Upper lobe of left lung (tissue), 4 donors: ENCODE results near the gene TBP.

Experiments used
- CTCF ChIP-seq, 6 experiments: fragments of 450-650 bp in 4 of 6; fragments of 200-600 bp in 2 of 6; sonication (generic) in 2 of 6; IDR thresholded peaks; one replicate each; pipeline ENCODE4 v1.5.1; 2016 to 2019; ENCODE audit warnings: antibody characterized with exemption in 6 of 6
- EP300 ChIP-seq, 4 donors: sonication (generic); formaldehyde crosslinking; IDR thresholded peaks; one replicate each; pipeline ENCODE4 v1.5.1; 2017; ENCODE audit warnings: antibody characterized with exemption in 4 of 4, control low read depth in 2 of 4
- POLR2A ChIP-seq, 4 donors: fragments of 450-650 bp; IDR thresholded peaks; one replicate each; pipeline ENCODE4 v1.5.1; 2016 to 2017; ENCODE audit warnings: antibody characterized with exemption in 4 of 4, mild to moderate bottlenecking in 2 of 4
- POLR2AphosphoS5 ChIP-seq, 2 donors: sonication (generic); formaldehyde crosslinking; IDR thresholded peaks; one replicate each; pipeline ENCODE4 v1.5.1; 2017; ENCODE audit warnings: antibody characterized with exemption in 2 of 2

GRCh38 chr6:170536671-170537070 lies 17.5 kb upstream of the TBP start:
- TF ChIP-seq POLR2A (IDR thresholded peaks at IDR 0.05) = no peak
- TF ChIP-seq CTCF (IDR thresholded peaks at IDR 0.05) = no peak
- TF ChIP-seq POLR2AphosphoS5 (IDR thresholded peaks at IDR 0.05) = no peak
- TF ChIP-seq EP300 (IDR thresholded peaks at IDR 0.05) = no peak
